Testis (tissue), 2 donors: ENCODE data around the gene MAGI2.

Experiments
- POLR2A ChIP-seq: fragments of 450-650 bp; IDR thresholded peaks from one replicate; pipeline ENCODE4 v1.6.1; 2017; ENCODE audit warnings: antibody characterized with exemption, mild to moderate bottlenecking, moderate library complexity
- TF ChIP-seq, protein P1 (sequence below), 3 experiments: fragments of 450-650 bp in 2 of 3; fragments of 200-600 bp in 1 of 3; sonication (generic) in 1 of 3; IDR thresholded peaks; one replicate each; pipeline ENCODE4 v1.5.1; 2016 to 2019; ENCODE audit warnings: antibody characterized with exemption in 3 of 3, mild to moderate bottlenecking in 2 of 3, moderate library complexity in 1 of 3

GRCh38 chr7:78011642-78012041 is 1441.8 kb downstream of the MAGI2 start:
- TF ChIP-seq, protein P1, sequence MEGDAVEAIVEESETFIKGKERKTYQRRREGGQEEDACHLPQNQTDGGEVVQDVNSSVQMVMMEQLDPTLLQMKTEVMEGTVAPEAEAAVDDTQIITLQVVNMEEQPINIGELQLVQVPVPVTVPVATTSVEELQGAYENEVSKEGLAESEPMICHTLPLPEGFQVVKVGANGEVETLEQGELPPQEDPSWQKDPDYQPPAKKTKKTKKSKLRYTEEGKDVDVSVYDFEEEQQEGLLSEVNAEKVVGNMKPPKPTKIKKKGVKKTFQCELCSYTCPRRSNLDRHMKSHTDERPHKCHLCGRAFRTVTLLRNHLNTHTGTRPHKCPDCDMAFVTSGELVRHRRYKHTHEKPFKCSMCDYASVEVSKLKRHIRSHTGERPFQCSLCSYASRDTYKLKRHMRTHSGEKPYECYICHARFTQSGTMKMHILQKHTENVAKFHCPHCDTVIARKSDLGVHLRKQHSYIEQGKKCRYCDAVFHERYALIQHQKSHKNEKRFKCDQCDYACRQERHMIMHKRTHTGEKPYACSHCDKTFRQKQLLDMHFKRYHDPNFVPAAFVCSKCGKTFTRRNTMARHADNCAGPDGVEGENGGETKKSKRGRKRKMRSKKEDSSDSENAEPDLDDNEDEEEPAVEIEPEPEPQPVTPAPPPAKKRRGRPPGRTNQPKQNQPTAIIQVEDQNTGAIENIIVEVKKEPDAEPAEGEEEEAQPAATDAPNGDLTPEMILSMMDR (IDR thresholded peaks at IDR 0.05): no peak
- no peak for TF ChIP-seq POLR2A
